ENCODE data around the gene ABLIM3. TPM values are rescaled to one million over a fixed set of nuclear protein-coding genes. Genes with fewer than 3 reads are reported as not detected.

ABLIM3 gene
- total and polyA plus RNA-seq, 9 of the 15 experiments (the other 6 are each of a cell fraction or from before 2014, with no cell fraction given), result 0.03 to 0.38 (median 0.11) TPM

- no peak for TF ChIP-seq ZNF407 (IDR thresholded peaks at IDR 0.05; ENCODE audit: low read depth)
- no peak for TF ChIP-seq ILF3 (IDR thresholded peaks at IDR 0.05; ENCODE audit: borderline replicate concordance)
- TF ChIP-seq NCOA1 (IDR thresholded peaks at IDR 0.05; ENCODE audit: low read depth), result no peak
- no peak for TF ChIP-seq HMG20A (CRISPR knock-in tag; conservative IDR thresholded peaks at IDR 0.05)
- TF ChIP-seq ZBTB5 (IDR thresholded peaks at IDR 0.05), result no peak
- no peak for TF ChIP-seq ZNF561 (CRISPR knock-in tag; conservative IDR thresholded peaks at IDR 0.05)
- TF ChIP-seq ZNF311 (CRISPR knock-in tag; IDR thresholded peaks at IDR 0.05), result 0 out of 2 replicates have a peak, but pooled peaks have one; percentile 18
- TF ChIP-seq ARID1B (IDR thresholded peaks at IDR 0.05), result no peak
- TF ChIP-seq MYC (IDR thresholded peaks at IDR 0.05; ENCODE audit: low read depth, low read length), result peak; percentile 70; the same call in 1 of the 2 replicates
- no peak for TF ChIP-seq MYC (CRISPR knock-in tag; IDR thresholded peaks at IDR 0.05; ENCODE audit: borderline replicate concordance, low read depth)
- no peak for TF ChIP-seq SFPQ (IDR thresholded peaks at IDR 0.05; ENCODE audit: low read depth, low read length)
- TF ChIP-seq TFE3 (CRISPR knock-in tag; IDR thresholded peaks at IDR 0.05), result no peak
- TF ChIP-seq ZC3H8 (IDR thresholded peaks at IDR 0.05), result no peak
Measured at GRCh38 chr5:149153751-149154610, 12.7 kb downstream of the ABLIM3 start (continued).

Measured in K562 (cell line).